GM19372 (cell line): ENCODE data around the gene UTP4.
A peak's percentile ranks its signal among the peaks of the same experiment; 100 is the strongest.

Experiments
- ATAC-seq: cut with Tn5 transposase; IDR thresholded peaks from one replicate; pipeline ENCODE4 v1.9.1; 2021; ENCODE audit warnings: mild to moderate bottlenecking, low read depth, moderate library complexity; ENCODE audit not compliant: unreplicated experiment

UTP4 gene

GRCh38 chr16:69132424-69133252 is at the start of gene UTP4, which contains the start of gene CHTF8:
Gene UTP4, plus strand, starts transcription at chr16:69132649. Its CDS starts 811 bp downstream, at chr16:69133460.
Gene CHTF8, minus strand, starts transcription at chr16:69132588. Its CDS starts 11,130 bp downstream, at chr16:69121458.
- ATAC-seq = peak; percentile 91

GRCh38 chr16:69083306-69083941 is 49.0 kb upstream of the UTP4 start:
- no peak for ATAC-seq

DNA sequence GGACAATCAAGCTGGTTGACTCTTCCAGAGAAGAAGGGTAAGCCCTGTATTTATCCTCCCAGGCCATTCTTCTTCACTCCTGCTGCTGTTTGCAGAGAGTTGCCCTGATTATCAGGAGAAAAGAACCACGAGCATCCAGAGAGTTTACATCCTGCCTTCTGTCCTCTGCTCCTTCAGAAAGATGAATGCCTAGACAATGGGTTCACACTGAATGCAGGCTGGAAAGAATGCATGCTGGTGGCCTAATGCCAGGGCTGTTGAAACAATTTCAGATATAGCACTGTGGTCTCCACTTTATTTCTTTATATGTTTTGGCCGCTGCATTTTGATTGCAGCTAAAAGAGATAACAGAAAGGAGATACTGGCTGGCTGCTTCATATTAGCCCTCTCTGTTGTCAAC is 48.2 kb upstream of the UTP4 start:
- no peak for ATAC-seq

DNA sequence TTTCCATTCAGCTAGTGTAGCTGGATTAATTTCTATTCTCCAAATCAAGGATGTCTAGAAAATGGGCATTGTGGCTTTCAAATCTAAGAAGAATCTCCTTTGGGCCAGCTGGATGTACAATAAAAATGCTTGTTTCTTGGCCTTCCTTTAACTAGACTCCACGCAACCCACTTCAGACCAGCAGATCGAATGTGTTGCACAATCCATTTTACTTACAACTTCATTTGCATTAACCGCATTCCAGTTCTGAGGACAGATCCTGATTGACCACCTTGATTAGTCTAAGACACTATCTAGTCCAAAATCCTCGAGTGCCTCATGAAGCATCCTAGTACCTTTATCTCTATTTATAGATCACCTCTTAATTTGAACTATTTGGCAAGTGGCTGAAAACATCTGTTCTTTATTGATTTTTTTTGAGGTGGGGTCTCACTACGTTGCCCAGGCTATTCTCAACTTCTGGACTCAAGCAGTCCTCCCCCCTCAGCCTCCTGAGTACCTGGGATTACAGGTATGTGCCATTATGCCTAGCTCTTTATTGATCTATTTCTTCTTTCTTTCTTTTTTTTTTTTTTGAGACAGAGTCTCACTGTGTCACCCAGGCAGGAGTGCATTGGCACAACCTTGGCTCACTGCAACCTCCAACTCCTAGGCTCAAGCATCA is 47.3 kb upstream of the UTP4 start:
- ATAC-seq = no peak

GRCh38 chr16:69087161-69087581 is 45.3 kb upstream of the UTP4 start:
- ATAC-seq = no peak

- no peak for ATAC-seq
Observed at GRCh38 chr16:69088684-69089083, 43.8 kb upstream of the UTP4 start.

GRCh38 chr16:69089091-69089910 is 43.1 kb upstream of the UTP4 start:
- ATAC-seq = no peak

GRCh38 chr16:69093974-69094373 is 38.5 kb upstream of the UTP4 start:
- ATAC-seq = no peak

DNA sequence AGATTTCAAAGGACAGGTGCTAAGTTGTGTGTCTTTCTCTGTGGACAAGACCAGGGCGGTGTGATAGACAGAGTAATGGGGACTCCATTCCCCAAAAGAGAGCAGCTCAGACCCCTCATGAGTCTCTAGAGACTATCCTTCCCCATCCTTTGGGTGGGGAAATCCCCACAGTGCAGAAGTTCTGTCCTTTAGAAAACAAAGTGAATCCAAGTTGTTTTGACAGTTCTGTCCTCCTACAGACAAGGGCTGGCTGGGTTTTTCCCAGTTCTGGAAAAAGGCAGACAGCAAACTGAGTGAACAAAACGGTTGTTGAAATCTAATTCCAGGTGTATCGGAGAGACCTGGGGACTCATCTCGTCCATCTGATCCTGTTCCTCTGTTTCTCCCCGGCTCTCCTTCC is 37.9 kb upstream of the UTP4 start:
- no peak for ATAC-seq

GRCh38 chr16:69095193-69095592 is 37.3 kb upstream of the UTP4 start:
- ATAC-seq = no peak

GRCh38 chr16:69100071-69100691 is 32.3 kb upstream of the UTP4 start:
- ATAC-seq = no peak

- no peak for ATAC-seq
Observed at GRCh38 chr16:69105501-69106361, 26.7 kb upstream of the UTP4 start, which contains the start of gene HAS3. Gene HAS3, plus strand, starts transcription at chr16:69105653. Its CDS starts 3,743 bp downstream, at chr16:69109396.

- no peak for ATAC-seq
Observed at GRCh38 chr16:69106491-69107315, 25.7 kb upstream of the UTP4 start.

DNA sequence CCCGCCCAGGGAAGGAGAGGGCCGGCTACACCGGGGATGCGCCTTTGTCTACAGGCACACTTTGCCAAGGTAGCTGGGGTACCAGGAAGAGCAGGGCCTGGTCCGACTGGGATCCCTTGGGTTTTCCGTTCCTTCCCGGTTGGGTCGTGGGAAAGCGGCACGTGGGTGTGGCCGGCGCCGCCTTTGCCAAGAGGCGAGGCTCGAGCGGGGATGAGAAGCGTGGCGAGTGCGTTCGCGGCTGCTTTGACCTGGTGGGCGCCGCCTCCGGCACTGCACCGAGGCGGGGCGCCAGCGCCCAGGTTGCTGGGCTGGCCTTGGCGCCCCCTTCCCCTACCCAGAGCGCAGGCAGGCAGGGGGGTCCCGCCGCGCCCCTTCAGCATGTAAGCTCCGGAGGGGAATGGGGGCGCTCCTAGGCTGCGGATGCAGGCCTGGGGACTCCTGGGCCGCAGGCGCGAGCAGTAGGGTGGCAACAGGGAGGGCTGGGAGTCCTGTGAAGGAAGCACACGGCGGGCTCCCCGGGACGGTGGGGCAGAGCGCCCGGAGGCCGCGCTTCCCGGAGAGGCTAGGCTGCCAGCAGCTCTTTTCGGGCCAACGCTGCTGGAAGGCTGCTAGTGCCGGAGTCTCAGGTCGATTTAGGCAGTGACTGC is 25.0 kb upstream of the UTP4 start:
- ATAC-seq = no peak

GRCh38 chr16:69108064-69108904 is 24.2 kb upstream of the UTP4 start:
- no peak for ATAC-seq

DNA sequence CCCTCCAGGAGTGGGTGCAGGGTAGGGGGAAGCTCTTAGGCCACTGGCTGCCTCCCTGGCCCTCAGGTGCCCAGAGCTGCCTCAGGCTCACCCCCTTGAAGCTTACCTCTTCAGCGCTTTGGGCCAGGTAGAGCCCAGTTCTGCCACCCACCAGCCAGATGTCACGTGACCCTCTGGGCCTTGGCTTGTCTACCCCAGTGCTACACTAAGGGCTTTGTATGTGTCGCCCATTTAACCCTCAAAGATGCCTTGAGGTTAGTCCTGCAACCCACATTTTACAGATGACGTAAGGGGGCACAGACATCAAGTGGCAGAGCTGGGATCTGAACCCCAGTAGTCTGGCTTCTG is 23.6 kb upstream of the UTP4 start:
- no peak for ATAC-seq
